DND-41 (cell line): ENCODE data around the gene TPRN.

Source experiments
- ATAC-seq: fragments of 200-7000 bp; cut with Tn5 transposase; 3 replicates; pipeline ENCODE4 v1.9.1; 2021; ENCODE audit warnings: low read depth; ENCODE audit not compliant: insufficient read depth
- DNase-seq: peaks from one replicate; pipeline ENCODE4 v3.0.0-alpha.2; 2020
- H2AFZ ChIP-seq: 2 replicates; pipeline ENCODE4 v1.6.0; 2012; ENCODE audit warnings: low read depth, low read length
- H3K27ac ChIP-seq: 2 replicates; pipeline ENCODE4 v1.5.1; 2012; ENCODE audit warnings: low read length, inconsistent platforms
- H3K27me3 ChIP-seq: fragments of 200-600 bp; sonication (generic); 2 replicates; pipeline ENCODE4 v1.6.0; 2012; ENCODE audit warnings: low read length, mild to moderate bottlenecking, inconsistent platforms; ENCODE audit not compliant: insufficient read depth, poor library complexity
- H3K36me3 ChIP-seq: 2 replicates; pipeline ENCODE4 v1.5.1; 2012; ENCODE audit warnings: low read length, inconsistent platforms; ENCODE audit not compliant: insufficient read depth
- H3K4me1 ChIP-seq: 2 replicates; pipeline ENCODE4 v1.5.1; 2012; ENCODE audit warnings: mild to moderate bottlenecking, low read length; ENCODE audit not compliant: insufficient read depth
- H3K4me2 ChIP-seq: 2 replicates; pipeline ENCODE4 v1.6.0; 2012; ENCODE audit warnings: mild to moderate bottlenecking, moderate library complexity, low read length, inconsistent platforms; ENCODE audit not compliant: insufficient read depth
- H3K4me3 ChIP-seq, 2 experiments: fragments of 200-600 bp in 1 of 2; shearing (Covaris generic) in 1 of 2; 2 replicates each; pipeline ENCODE4 v1.5.1; 2012 to 2016; ENCODE audit warnings: inconsistent platforms in 2 of 2, low read length in 2 of 2, mild to moderate bottlenecking in 2 of 2, low read depth in 1 of 2, moderate library complexity in 1 of 2
- H3K79me2 ChIP-seq: 2 replicates; pipeline ENCODE4 v1.6.0; 2012; ENCODE audit warnings: low read length, inconsistent platforms; ENCODE audit not compliant: insufficient read depth
- H3K9ac ChIP-seq: 2 replicates; pipeline ENCODE4 v1.6.0; 2012; ENCODE audit warnings: low read depth, mild to moderate bottlenecking, inconsistent platforms, low read length, moderate library complexity
- H3K9me3 ChIP-seq: 2 replicates; pipeline ENCODE4 v1.5.1; 2012; ENCODE audit warnings: low read length, moderate library complexity, mild to moderate bottlenecking, inconsistent platforms; ENCODE audit not compliant: insufficient read depth, severe bottlenecking
- H4K20me1 ChIP-seq: 2 replicates; pipeline ENCODE4 v1.6.0; 2012; ENCODE audit warnings: low read length; ENCODE audit not compliant: insufficient read depth
- CTCF ChIP-seq: IDR thresholded peaks from 2 replicates; pipeline ENCODE4 v1.5.1; 2012; ENCODE audit warnings: borderline replicate concordance, low read length, moderate library complexity, mild to moderate bottlenecking; ENCODE audit not compliant: poor library complexity, severe bottlenecking; ENCODE audit errors: extremely low read depth
- EZH2 ChIP-seq: IDR thresholded peaks from 3 replicates; pipeline ENCODE4 v1.6.1; 2012; ENCODE audit warnings: borderline replicate concordance, low read depth, mild to moderate bottlenecking, moderate library complexity, low read length, inconsistent platforms; ENCODE audit not compliant: severe bottlenecking

The TPRN gene

GRCh38 chr9:137150617-137151457 lies 49.7 kb downstream of the TPRN start:
- H4K20me1 ChIP-seq = no peaks in the 10 kb centered on the region
- H3K27me3 ChIP-seq = no peaks in the 10 kb centered on the region
- H3K36me3 ChIP-seq = no peaks in the 10 kb centered on the region
- TF ChIP-seq CTCF (no peak), EZH2 (no peak)
- H3K27ac ChIP-seq = no peak overlapping the region
- DNase-seq = peak; percentile 62
- no peaks in the 10 kb centered on the region for H3K9me3 ChIP-seq
- H3K4me2 ChIP-seq = no peak overlapping the region
- H3K9ac ChIP-seq = no peak overlapping the region
- no peak overlapping the region for H2AFZ ChIP-seq
- peak; percentile 34; the same call in 2 of the 3 replicates for ATAC-seq
- no peak overlapping the region for H3K4me3 ChIP-seq
- no peaks in the 10 kb centered on the region for H3K4me1 ChIP-seq
- no peaks in the 10 kb centered on the region for H3K79me2 ChIP-seq

DNA sequence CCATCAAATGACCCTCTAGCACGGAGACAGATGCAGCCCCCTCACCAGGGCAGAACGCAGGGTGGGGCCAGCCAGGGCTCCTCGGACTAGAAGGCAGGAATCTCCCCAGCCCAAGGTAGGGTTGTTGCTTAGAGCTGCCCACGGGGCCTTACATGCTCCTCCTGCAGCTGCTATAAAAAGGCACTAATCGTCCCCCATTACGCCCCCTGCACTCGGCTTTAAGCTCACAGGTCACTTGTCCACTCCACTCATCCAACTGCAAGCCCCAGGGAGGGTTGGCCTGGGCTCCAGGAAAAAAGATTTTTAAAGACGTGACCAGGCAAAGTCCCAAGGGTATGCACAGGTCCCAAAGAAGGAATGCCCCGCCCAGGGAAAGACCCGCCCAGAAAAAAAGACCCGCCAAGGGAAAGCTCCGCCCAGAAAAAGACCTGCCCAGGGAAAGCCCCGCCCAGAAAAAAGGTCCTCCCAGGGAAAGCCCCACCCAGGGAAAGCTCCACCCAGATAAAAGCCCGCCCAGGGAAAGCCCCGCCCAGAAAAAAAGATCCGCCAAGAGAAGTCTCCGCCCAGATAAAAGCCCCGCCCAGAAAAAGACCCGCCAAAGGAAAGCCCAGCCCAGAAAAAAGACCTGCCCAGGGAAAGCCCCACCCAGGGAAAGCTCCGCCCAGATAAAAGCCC lies 50.5 kb downstream of the TPRN start:
- no peaks in the 10 kb centered on the region for H4K20me1 ChIP-seq
- ATAC-seq = no peak
- no peaks in the 10 kb centered on the region for H3K27me3 ChIP-seq
- H3K4me3 ChIP-seq = no peak overlapping the region
- H2AFZ ChIP-seq = no peak overlapping the region
- no peak for DNase-seq
- no peak overlapping the region for H3K9ac ChIP-seq
- H3K79me2 ChIP-seq = no peaks in the 10 kb centered on the region
- no peaks in the 10 kb centered on the region for H3K9me3 ChIP-seq
- no peaks in the 10 kb centered on the region for H3K4me1 ChIP-seq
- no peak overlapping the region for H3K4me2 ChIP-seq
- H3K36me3 ChIP-seq = no peaks in the 10 kb centered on the region
- no peak for TF ChIP-seq EZH2
- TF ChIP-seq CTCF = no peak
- no peak overlapping the region for H3K27ac ChIP-seq

DNA sequence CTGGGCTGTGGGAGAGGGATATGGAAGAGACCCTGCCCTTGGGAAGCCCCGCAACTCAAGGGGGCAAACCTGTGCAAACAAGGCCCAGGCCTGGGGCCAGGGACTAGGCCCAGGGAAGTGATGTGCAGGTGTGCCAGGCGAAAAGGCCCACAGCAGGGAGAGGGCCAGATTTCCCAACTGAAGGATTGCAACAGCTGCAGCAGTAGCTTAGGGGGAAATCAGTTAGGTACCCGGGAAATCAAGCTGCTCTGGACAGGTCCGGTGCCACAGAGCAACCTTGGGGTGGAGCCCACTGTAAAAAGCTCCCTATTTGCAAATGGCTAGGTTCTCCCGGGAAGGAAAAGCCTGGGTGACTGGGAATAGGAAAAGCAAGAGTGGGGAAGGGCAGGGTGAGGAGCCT lies 51.2 kb downstream of the TPRN start:
- no peak overlapping the region for H3K4me3 ChIP-seq
- H3K4me2 ChIP-seq = no peak overlapping the region
- H3K27me3 ChIP-seq = no peaks in the 10 kb centered on the region
- no peak overlapping the region for H3K9ac ChIP-seq
- no peaks in the 10 kb centered on the region for H3K4me1 ChIP-seq
- DNase-seq (no peak), ATAC-seq (no peak)
- H3K27ac ChIP-seq = no peak overlapping the region
- H3K36me3 ChIP-seq = no peaks in the 10 kb centered on the region
- H3K79me2 ChIP-seq = no peaks in the 10 kb centered on the region
- H2AFZ ChIP-seq = no peak overlapping the region
- no peaks in the 10 kb centered on the region for H3K9me3 ChIP-seq
- no peaks in the 10 kb centered on the region for H4K20me1 ChIP-seq
- TF ChIP-seq CTCF = no peak
- no peak for TF ChIP-seq EZH2
